ENCODE data around the gene MINK1. TPM values are rescaled to one million over a fixed set of nuclear protein-coding genes. Genes with fewer than 3 reads are reported as not detected.
A peak's percentile ranks its signal among the peaks of the same experiment; 100 is the strongest.
"Not testable (repeated sequence)": the region's sequence is repeated elsewhere in the genome, so short reads cannot be mapped to it uniquely, and the experiment has no call there.

Gene MINK1
- polyA plus RNA-seq, 4 donors, result 49.3 to 75.6 (median 59.3) TPM

DNA sequence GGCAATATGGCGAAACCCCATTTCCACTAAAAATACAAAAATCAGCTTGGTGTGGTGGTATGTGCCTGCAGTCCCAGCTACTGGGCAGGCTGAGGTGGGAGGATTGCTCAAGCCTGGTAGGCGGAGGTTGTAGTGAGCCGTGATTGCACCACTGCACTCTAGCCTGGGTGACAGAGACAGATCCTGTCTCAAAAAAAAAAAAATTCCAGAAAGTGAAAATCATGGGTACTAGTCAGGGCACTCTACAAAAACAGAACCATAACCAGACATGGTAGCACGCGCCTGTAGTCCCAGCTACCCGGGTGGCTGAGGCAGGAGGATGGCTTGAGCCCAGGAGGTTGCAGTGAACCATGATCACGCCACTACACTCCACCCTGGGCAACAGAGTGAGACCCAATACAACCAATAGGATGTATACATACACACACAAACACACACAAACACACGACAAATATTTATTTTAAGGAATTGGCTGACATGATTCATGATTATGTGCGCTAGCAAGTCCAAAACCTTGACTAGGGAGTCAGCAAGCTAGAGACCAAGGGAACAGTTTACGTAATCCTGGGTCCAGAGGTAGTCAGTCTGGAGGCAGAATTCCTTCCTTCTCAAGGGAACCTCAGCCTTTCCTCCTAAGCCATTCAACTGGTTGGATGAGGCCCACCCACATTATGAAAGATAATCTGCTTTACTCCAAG is 87.4 kb downstream of the MINK1 start:
- DNase-seq (ENCODE audit: low read depth in 4 of 4, low spot score in 3 of 4), result no peak

DNA sequence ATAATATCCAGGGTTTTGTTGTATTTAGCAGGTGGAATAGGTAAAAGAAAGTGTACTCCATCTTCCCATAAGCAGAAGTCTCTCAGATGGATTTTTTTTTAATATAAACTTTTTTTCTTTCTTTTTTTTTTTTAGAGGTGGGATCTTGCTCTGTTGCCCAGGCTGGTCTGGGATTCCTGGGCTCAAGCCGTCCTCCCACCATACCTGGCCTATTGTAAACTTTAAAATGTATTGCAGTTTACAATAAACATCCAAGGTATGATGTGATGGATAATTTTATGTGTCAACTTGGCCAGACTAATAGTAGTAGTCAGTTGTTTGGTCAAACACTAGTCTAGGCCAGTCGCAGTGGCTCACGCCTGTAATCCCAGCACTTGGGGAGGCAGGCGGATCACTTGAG is 88.2 kb downstream of the MINK1 start:
- DNase-seq (ENCODE audit: low read depth in 4 of 4, low spot score in 3 of 4), result no peak

DNA sequence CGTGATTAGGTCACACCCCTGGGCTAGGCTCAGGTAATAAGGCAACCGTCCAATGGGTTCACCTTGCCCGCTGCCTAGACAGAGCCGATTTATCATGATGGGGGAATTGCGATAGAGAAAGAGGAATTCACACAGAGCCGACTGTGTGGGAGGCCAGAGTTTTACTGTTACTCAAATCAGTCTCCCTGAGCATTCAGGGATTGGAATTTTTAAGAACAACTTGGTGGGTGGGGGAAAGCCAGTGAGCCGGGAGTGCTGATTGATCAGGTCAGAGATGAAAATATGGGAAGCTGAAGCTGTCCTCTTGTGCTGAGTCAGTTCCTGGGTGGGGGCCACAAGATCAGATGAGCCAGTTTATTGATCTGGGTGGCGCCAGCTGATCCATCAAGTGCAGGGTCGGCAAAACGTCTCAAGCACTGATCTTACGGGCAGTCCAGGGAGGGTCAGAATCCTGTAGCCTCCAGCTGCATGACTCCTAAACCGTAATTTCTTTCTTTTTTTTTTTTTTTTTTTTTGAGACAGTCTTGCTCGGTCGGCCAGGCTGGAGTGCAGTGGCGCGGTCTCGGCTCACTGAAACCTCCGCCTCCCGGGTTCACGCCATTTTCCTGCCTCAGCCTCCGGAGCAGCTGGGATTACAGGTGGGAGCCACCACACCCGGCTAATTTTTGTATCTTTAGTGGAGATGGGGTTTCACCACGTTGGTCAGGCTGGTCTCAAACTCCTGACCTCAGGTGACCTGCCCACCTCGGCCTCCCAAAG is 93.6 kb downstream of the MINK1 start:
- DNase-seq (ENCODE audit: low read depth in 4 of 4, low spot score in 3 of 4), result not testable (repeated sequence)

DNA sequence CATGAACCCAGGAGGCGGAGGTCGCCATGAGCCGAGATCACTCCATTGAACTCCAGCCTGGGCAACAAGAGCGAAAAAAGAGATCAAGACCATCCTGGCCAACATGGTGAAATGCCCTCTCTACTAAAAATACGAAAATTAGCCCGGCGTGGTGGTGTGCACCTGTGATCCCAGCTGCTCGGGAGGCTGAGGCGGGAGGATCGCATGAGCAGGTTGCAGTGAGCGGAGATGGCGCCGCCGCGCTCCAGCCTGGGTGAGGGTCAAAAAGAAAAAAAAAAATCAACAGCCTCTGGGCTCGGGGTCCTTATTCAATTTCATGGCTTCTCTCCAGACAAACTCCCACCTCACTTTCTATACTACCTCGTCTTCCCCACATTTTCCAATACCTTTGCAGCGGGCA is 95.7 kb downstream of the MINK1 start:
- no peak for DNase-seq (ENCODE audit: low read depth in 4 of 4, low spot score in 3 of 4)

DNA sequence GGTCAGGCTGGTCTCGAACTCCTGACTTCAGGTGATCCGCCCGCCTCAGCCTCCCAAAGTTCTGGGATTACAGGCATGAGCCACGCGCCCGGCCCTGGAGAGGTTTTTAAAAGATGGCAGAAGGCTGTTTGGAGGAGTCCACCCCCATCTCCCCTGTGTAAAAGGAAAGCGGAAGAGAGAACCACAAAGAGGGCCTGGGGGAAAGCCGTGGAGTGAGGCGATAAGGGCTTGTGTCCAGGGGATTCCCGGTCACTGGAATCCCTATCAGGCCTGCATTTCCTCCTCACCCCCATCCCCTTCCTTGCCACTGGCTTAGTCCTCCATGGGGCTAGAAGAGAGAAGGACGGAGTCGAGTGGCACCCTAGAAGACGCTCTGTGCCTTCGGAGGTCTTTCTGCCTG is 98.8 kb downstream of the MINK1 start, which contains the start of gene GP1BA:
TSS of gene GP1BA (plus strand) at position 315 of the 400 bp plus-strand sequence. CDS start 328 bp downstream, outside the sequence.
- DNase-seq (ENCODE audit: low read depth in 4 of 4, low spot score in 3 of 4), result no peak

DNA sequence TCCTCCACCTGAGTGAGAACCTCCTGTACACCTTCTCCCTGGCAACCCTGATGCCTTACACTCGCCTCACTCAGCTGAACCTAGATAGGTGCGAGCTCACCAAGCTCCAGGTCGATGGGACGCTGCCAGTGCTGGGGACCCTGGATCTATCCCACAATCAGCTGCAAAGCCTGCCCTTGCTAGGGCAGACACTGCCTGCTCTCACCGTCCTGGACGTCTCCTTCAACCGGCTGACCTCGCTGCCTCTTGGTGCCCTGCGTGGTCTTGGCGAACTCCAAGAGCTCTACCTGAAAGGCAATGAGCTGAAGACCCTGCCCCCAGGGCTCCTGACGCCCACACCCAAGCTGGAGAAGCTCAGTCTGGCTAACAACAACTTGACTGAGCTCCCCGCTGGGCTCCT is 99.6 kb downstream of the MINK1 start:
- no peak for DNase-seq (ENCODE audit: low read depth in 4 of 4, low spot score in 3 of 4)

DNA sequence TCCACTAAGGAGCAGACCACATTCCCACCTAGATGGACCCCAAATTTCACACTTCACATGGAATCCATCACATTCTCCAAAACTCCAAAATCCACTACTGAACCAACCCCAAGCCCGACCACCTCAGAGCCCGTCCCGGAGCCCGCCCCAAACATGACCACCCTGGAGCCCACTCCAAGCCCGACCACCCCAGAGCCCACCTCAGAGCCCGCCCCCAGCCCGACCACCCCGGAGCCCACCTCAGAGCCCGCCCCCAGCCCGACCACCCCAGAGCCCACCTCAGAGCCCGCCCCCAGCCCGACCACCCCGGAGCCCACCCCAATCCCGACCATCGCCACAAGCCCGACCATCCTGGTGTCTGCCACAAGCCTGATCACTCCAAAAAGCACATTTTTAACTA is 100.5 kb downstream of the MINK1 start:
- no peak for DNase-seq (ENCODE audit: low read depth in 4 of 4, low spot score in 3 of 4)

DNA sequence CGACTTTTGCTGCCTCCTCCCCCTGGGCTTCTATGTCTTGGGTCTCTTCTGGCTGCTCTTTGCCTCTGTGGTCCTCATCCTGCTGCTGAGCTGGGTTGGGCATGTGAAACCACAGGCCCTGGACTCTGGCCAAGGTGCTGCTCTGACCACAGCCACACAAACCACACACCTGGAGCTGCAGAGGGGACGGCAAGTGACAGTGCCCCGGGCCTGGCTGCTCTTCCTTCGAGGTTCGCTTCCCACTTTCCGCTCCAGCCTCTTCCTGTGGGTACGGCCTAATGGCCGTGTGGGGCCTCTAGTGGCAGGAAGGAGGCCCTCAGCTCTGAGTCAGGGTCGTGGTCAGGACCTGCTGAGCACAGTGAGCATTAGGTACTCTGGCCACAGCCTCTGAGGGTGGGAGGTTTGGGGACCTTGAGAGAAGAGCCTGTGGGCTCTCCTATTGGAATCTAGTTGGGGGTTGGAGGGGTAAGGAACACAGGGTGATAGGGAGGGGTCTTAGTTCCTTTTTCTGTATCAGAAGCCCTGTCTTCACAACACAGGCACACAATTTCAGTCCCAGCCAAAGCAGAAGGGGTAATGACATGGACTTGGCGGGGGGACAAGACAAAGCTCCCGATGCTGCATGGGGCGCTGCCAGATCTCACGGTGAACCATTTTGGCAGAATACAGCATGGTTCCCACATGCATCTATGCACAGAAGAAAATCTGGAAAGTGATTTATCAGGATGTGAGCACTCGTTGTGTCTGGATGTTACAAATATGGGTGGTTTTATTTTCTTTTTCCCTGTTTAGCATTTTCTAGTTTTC is 101.2 kb downstream of the MINK1 start:
- DNase-seq (ENCODE audit: low read depth in 4 of 4, low spot score in 3 of 4), result no peak

DNA sequence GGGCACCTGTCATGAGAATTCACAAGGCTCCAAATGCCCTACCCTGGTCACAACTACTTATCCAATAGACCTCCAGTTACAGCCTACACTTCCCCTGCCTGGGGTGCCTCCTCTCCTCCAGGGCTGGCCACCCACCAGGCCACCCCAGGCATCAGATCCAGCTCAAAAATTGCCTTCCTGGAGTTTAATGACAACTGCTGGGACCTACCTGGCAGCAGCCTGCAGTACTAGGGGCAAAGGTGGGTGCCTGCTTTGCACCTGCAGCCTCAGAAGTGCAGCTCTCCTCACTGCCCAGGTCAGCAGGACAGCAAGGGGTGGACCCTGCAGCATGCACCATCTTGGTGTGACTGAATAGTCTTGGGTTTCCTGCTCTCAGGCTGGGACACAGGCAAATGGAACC is 102.5 kb downstream of the MINK1 start:
- DNase-seq (ENCODE audit: low read depth in 4 of 4, low spot score in 3 of 4), result no peak

DNA sequence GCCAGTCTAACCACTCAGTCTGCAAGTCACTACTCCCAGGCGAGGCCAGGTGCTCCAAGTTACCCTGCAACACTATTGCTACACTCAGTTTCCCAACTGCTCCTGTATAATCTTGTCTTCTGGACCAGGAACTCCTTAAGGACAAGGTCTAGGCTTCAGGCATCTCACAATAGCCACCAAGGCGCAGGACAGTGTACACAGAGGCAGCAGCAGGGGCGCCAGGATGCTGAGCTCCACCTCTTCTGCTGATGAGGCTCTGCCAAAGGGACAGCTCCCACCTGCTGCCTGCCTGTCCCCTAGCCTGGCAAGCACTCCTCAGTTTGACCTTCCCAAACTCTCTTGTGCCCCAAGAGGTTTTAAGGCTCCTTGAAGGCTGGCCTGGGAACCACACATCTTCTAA is 103.3 kb downstream of the MINK1 start:
- DNase-seq (ENCODE audit: low read depth in 4 of 4, low spot score in 3 of 4), result no peak

DNA sequence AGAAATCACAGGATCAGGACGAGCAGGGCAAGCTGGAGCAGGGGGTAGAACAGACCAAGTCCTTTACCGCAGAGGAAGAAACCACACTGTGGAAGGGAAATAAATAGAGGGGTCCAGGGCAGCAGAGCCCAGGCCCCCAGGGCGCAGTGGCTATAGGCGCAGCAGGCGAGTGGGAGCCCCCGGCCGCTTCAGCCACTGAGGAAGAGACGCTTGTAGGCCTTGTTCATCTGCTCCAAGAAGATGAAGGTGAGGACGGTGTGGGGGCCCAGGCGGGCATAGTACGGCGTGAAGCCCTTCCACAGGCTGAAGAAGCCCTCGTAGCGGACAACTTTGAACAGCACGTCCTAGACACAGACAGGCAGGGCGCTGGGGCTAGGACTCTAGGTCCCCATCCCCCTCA is 104.4 kb downstream of the MINK1 start:
- DNase-seq (ENCODE audit: low read depth in 4 of 4, low spot score in 3 of 4), result no peak

DNA sequence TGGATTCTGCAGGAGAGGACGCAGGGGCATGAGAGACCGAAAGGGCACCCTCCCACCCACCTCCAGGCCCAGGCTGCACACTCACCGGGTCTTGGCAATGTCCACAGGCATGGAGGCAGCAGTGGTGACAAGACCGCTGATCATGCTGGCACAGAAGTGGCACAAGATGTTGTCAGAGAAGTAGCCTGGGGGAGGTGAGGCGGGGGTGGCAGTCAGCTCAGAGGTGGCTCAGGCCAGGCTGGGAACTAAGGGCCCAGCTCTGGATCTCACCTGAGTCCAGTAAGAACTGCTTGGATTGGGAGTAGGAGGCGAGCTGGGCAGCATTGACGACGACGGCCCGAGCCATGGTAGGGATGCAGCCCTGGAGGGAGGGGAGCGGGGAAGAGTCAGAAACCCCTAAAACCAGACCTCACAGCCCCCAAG is 104.9 kb downstream of the MINK1 start:
- DNase-seq (ENCODE audit: low read depth in 4 of 4, low spot score in 3 of 4), result no peak

DNA sequence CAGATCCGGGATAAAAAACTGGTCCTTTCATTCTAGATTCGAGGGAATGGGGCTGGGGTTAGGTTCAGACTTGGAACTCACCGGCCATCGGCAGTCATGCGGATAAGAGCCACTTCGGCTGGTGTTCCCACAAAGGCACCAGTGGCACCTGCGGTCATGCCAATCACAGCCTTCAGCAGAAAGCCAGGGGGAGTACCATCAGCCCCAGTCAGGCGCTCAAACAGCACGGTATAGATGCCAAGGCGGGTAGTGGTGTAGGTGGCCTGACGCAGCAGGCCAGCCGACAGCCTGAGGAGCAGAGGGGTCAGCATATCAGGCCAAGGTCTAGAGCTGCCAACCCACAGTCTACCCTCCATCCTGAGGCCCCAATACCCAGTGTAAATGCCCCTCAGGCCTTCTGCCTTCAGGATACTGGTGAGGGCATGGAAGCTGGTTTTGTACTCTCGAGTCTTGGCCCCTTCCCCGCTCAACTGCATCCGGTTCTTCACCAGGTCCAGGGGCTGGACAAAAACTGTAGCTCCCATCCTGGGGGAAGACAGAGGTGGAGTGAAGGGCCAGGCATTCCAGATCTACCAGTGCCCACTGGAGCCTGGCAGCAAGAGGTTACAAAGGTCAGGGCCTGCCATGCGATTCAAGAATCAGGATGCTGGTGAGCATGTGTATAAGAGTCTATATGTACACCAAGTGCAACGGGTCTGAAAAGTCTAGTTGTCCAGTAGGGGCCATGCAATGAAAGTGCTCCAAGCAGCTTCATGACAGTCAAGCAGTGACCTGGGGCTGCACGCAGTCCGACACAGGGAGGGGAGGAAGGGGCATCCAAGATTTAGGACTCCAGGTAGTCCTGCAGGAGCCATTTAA is 105.8 kb downstream of the MINK1 start:
- no peak for DNase-seq (ENCODE audit: low read depth in 4 of 4, low spot score in 3 of 4)

DNA sequence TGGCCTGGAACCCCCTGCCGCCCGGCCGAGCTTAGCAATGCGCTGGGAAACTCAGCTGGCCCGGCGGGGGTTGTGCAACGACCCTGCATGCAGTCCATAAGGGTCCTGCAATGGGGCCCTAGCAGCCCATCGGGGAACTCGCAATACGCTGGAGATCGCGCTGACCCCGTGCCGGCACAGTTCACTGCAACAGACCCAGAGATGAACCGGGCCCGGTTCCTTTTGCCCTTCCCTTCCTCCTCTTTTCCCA is 106.3 kb downstream of the MINK1 start:
- DNase-seq (ENCODE audit: low read depth in 4 of 4, low spot score in 3 of 4), result no peak

DNA sequence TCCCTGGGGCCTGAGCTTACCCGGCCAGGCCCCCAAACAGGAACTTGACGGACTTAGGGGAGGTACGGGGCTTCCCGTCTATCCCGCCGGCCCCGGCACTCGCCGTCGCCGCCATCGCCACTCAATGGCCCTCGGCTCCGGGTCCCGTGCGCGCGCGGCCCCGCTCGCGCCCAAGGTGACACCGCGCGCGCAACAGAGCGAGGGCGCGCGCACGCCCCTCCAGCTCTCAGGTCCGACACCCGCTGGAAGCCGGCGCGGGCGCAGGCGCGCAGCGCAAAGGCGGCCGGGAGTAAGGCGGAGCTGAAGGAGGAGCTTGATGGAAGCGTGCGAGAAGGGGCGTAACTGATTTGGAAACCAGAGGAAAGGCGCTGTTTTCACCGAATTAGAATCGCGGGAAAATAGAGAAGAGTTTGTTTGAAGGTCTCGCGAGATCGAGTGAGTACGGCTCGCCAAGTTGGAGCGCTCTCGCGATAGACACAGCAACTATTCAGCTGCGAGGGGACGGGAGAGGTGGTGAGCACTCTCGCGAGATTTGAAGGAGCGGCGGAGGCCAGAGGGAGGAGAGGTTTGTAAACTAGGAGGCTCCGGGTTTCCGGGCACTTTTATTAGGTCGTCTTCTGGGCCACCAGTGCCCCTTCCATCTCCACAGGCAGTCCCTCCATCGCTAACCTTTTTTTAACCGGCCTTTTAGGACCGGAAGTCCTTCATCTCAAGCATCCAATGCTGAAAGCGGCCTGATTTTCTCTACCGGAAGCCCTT is 106.8 kb downstream of the MINK1 start, which contains the start of the genes RNF167 and SLC25A11:
TSS of gene RNF167 (plus strand) at position 473 of the 759 bp plus-strand sequence. CDS start 642 bp downstream, outside the sequence.
TSS of gene SLC25A11 (minus strand) at position 251 of the 759 bp plus-strand sequence. CDS start at position 115, 136 bp downstream.
- peak; percentile 98 to 99 (median 98) for DNase-seq (ENCODE audit: low read depth in 4 of 4, low spot score in 3 of 4)

DNA sequence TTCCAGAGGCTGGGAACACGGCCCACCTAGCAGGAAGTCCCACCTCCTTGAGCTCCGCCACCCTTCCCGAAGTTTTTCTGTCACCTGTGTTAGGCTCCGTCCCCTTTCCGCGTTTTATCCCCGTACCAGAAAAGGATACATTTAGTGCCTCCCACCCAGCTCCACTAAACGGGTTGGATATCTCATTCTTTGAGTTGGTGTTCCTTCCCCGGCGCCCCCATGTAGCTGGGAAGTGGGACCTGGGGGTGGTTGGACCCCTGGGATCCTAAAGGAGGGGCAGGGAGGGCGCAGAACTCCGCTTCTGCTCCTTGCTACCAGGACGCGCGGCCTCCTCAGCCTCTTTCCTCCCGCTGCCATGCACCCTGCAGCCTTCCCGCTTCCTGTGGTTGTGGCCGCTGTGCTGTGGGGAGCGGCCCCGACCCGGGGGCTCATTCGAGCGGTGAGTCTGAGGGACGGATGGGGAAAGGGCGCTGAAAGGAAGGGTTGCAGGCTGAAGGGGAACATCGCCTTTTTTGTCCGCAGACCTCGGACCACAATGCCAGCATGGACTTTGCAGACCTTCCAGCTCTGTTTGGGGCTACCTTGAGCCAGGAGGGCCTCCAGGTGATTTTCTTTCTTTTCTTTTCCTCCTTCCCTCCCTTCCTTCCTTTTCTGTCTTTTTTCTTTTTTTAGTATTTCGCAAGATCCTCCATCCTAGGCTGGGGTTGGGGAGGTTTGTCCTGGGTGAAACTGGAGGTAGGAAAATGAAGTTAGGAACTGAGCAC is 107.6 kb downstream of the MINK1 start:
- no peak for DNase-seq (ENCODE audit: low read depth in 4 of 4, low spot score in 3 of 4)

DNA sequence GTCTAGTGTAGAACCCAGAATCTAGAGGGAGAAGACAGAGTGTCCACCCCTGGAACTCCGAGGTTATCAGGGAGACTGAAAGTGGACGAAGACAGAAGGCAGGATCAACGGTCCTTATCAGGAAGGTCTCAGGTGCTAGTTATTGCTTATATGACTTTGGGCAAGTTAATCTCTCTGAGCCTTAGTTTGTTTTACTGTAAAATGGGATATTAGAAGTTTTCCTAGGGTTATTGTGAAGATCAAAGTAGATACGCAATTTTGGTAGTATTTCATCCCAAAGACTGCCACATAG is 108.1 kb downstream of the MINK1 start:
- DNase-seq (ENCODE audit: low read depth in 4 of 4, low spot score in 3 of 4), result no peak

DNA sequence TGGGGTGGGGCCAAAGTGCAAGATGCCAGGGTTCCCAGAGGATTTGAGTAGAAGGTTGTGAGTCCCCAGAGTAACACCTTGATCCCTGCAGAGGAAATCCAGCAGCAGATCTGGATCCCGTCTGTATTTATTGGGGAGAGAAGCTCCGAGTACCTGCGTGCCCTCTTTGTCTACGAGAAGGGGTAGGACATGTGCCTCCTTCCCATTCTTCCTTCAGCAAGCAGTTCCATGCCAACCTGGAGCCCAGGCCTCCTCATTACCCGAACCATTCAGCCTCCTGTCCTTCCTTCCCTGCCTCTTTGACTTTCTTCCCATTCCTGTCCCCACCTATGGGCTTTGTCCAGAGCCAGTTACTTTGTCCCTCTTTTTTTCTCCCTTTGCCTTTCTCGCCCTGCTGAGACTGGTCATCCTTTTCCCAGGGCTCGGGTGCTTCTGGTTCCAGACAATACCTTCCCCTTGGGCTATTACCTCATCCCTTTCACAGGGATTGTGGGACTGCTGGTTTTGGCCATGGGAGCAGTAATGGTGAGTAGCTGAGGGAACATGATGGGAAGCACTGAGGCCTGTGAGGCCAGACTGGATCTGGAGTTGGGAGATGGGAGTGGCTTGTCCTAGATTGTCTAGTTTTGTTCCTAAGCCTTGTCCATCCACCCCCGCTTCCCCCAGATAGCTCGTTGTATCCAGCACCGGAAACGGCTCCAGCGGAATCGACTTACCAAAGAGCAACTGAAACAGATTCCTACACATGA is 109.8 kb downstream of the MINK1 start:
- no peak for DNase-seq (ENCODE audit: low read depth in 4 of 4, low spot score in 3 of 4)
